GM21576 (cell line): Measurements from ENCODE around the gene PGAM2.
"Not testable (repeated sequence)": the region's sequence is repeated elsewhere in the genome, so short reads cannot be mapped to it uniquely, and the experiment has no call there.

Experiments
- ATAC-seq: cut with Tn5 transposase; IDR thresholded peaks from one replicate; pipeline ENCODE4 v1.9.1; 2021; ENCODE audit warnings: mild to moderate bottlenecking, moderate library complexity; ENCODE audit not compliant: unreplicated experiment

The PGAM2 gene

GRCh38 chr7:44033971-44034844 is 31.2 kb downstream of the PGAM2 start:
- ATAC-seq = not testable (repeated sequence)

DNA sequence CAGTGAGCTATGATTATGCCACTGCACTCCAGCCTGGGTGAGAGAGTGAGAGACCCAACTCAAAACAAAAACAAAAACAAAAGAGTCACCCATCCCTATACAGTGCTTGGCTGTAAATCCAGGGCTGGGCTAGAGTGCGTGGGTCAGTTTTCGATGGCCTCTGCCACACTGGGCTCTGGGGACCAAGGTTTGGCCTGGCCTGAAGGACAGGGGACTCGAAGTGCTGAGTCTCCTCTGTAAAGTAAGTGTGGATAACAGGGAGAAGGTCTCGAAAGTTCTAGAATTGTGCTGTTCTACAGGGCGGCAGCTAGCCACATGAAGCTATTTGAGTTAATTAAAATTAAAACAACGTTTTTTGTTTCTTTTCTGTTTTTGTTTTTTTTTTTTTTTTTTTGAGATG is 33.3 kb downstream of the PGAM2 start:
- not testable (repeated sequence) for ATAC-seq

DNA sequence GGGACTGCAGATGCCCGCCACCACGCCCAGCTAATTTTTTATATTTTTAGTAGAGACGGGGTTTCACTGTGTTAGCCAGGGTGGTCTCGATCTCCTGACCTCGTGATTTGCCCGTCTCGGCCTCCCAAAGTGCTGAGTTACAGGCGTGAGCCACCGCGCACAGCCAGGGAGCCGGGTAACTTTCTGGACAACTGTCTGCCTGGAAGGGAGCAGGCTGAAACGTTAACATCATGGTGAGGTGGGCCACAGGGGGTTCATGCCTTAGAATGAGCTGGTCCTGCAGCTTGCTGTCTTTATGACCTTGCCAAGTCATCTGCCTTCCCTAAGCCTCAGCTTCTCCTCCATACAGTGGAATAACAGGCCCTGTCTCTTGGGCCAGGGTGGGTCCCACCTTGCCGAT is 34.0 kb downstream of the PGAM2 start:
- not testable (repeated sequence) for ATAC-seq

GRCh38 chr7:44030029-44030428 is 35.3 kb downstream of the PGAM2 start:
- ATAC-seq = not testable (repeated sequence)

- ATAC-seq = not testable (repeated sequence)
These were observed 35.9 kb downstream of the PGAM2 start for GRCh38 chr7:44029433-44029832.

- not testable (repeated sequence) for ATAC-seq
These were observed 42.4 kb downstream of the PGAM2 start for GRCh38 chr7:44022796-44023467.

- ATAC-seq = not testable (repeated sequence)
These were observed 43.3 kb downstream of the PGAM2 start for GRCh38 chr7:44022069-44022468.

DNA sequence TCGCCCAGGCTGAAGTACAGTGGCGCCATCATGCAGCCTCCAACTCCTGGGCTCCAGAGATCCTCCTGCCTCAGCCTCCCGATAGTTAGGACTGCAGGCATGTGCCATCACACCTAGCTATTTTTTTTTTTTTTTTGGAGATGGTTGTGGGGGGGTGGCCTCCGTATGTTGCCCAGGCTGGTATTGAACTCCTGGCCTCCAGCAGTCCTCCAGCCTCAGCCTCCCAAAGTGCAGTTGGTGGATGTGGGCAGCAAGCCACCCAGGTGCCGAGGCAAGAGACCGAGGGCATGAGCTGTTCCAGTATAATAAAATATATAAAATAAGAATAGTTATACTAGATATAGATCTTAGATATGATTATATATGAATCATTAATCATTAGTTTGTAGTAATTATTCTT is 45.5 kb downstream of the PGAM2 start:
- ATAC-seq = not testable (repeated sequence)

DNA sequence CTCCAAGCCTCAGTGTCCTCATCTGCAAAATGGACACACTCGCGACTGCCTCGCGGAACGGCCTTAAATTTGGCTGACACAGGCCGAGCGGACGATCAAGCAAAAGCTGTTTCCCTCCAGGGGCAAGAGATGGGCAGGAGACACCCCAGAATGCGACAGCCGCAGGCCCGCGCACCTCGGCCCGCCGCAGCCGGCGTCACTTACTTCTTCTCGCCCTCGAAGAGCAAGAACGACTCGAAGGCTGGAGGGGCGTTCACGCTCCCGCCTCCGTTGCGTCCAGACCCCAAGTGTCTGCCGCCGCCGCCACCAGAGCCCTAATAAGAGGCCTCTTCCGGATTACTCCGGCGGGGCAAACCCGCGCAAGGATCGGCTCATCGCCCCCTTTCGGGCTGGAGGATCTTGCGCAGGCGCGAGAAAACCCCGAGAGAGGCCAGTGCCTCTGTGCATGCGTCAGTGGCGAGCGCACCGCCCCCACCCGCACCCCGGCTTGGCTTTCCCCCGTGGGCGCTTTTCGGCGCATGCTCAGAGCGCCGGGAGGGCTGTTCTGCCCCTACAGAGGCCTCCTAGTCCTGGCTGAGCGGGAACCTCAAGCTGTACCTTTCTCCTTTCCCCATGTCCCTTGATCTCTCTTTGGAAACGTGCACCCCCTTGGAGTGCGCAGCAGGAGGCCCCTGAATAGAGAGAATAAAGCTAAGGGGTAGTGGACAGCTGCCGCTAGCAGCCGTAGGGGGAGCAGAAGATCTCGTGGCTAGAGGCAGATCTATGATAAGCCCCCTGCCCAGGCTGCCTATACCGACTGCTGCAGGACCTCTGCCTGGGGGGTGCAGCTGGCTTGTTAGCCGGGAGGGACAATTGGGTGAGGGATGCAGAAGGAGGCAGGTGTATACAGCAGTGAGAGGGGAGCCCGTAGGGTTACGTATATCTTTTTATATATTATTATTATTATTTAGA is 46.2 kb downstream of the PGAM2 start:
- peak; percentile 92 for ATAC-seq

GRCh38 chr7:44015090-44015489 is 50.3 kb downstream of the PGAM2 start:
- not testable (repeated sequence) for ATAC-seq
